Measurements from ENCODE around the gene RSPH4A. TPM values are rescaled to one million over a fixed set of nuclear protein-coding genes. Genes with fewer than 3 reads are reported as not detected.
A peak's percentile ranks its signal among the peaks of the same experiment; 100 is the strongest.

RSPH4A gene
- total and polyA plus RNA-seq, 4 experiments from 2014 or later, result 0.39 to 0.44 TPM; not detected in 2

DNA sequence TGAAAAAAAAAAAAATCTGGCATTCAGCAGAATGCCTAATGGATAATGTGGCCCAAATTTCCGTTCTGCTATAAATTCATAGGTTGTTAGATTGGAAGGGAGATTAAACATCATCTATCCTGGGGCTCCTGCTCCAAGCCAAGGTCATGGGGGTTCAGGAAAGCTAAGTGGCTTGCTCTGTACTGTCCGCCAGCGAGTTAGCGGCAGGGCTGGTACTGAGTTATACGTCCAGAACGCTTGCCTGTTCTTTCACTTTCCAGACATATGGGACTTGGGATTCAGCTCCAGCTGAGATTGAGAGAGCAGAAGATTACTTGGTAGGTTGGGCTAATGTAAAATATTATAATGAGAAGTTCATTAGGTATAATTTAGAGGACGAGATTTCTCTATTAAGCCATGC lies 44.1 kb upstream of the RSPH4A start:
- H3K27ac ChIP-seq (ENCODE audit: low read depth, low read length), result peak overlapping the region; percentile 96
- H3K4me1 Mint-ChIP-seq, result peaks cover 29 to 66% (median 47%) of the 10 kb centered on the region in 4 donors
- no peaks in the 10 kb centered on the region for H3K9me3 ChIP-seq (ENCODE audit: control insufficient read depth in 1 of 2, low read length in 2 of 2)
- H3K27me3 ChIP-seq (ENCODE audit: insufficient read depth, low read length), result no peaks in the 10 kb centered on the region
- CTCF ChIA-PET (ENCODE audit: partially characterized antibody), result interaction anchor here (1.2 to 3.8 kb wide), 10 partner anchors 9 to 317 kb away, joined by 3 to 31 read pairs (median 5); partner anchors contain the start of gene ZUP1
- DNase-seq, result peak in 1 of 5 donors; percentile 6
- H3K27me3 Mint-ChIP-seq, result no peaks in the 10 kb centered on the region
- H3K4me3 ChIP-seq (ENCODE audit: low read length in 2 of 2), result peak overlapping the region; percentile 67 to 76
- peaks cover 4% of the 10 kb centered on the region for H3K36me3 ChIP-seq (ENCODE audit: insufficient read depth, low read length)
- intact Hi-C loops (cut with micrococcal nuclease), result no loop called here
- H3K9me3 Mint-ChIP-seq, result no peaks in the 10 kb centered on the region
- H3K36me3 Mint-ChIP-seq, result peaks cover 19 to 41% of the 10 kb centered on the region in 2 donors
- POLR2A ChIA-PET (ENCODE audit: partially characterized antibody), result interaction anchor here (0.7 to 5.6 kb wide), 13 partner anchors 10 to 471 kb away, joined by 3 to 114 read pairs (median 6); partner anchors contain the start of genes CALHM4, KPNA5, NT5DC1 and TSPYL1
- peaks cover 49% of the 10 kb centered on the region for H3K4me1 ChIP-seq (ENCODE audit: insufficient read depth, low read length)
- peak overlapping the region; percentile 98 to 99 (median 99) for H3K4me3 Mint-ChIP-seq
- H3K27ac Mint-ChIP-seq, result peak overlapping the region; percentile 98 to 100 (median 99)

DNA sequence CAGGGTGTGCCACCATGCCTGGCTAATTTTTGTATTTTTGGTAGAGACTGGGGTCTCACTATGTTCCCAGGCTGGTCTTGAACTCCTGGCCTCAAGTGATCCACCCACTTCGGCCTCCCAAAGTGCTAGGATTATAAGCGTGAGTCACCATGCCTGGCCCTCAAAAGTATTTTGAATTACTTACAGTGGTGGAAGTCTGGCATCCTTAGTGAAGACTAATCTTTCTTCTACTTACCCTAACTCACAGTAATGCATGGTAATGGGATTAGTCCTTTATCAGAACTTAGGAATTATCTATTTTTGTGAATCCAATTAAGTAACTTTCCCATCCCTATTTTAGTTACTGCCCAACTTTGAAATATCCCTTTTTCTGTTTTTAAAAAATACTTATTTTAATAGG lies 41.1 kb upstream of the RSPH4A start:
- H3K27me3 ChIP-seq (ENCODE audit: insufficient read depth, low read length), result no peaks in the 10 kb centered on the region
- peaks cover 8% of the 10 kb centered on the region for H3K36me3 ChIP-seq (ENCODE audit: insufficient read depth, low read length)
- no peak for DNase-seq
- CTCF ChIA-PET (ENCODE audit: partially characterized antibody), result interaction anchor here (0.6 to 1.2 kb wide), 2 partner anchors 90 to 288 kb away, joined by 3 to 4 read pairs; no protein-coding TSS in a partner anchor
- H3K9me3 Mint-ChIP-seq, result no peaks in the 10 kb centered on the region
- H3K27ac ChIP-seq (ENCODE audit: low read depth, low read length), result no peak overlapping the region
- no peak overlapping the region for H3K27ac Mint-ChIP-seq
- peaks cover 47% of the 10 kb centered on the region for H3K4me1 ChIP-seq (ENCODE audit: insufficient read depth, low read length)
- peaks cover 33 to 60% of the 10 kb centered on the region in 2 donors for H3K36me3 Mint-ChIP-seq
- H3K9me3 ChIP-seq (ENCODE audit: control insufficient read depth in 1 of 2, low read length in 2 of 2), result no peaks in the 10 kb centered on the region
- H3K27me3 Mint-ChIP-seq, result no peaks in the 10 kb centered on the region
- POLR2A ChIA-PET (ENCODE audit: partially characterized antibody), result no interaction called here
- H3K4me1 Mint-ChIP-seq, result peaks cover 36 to 67% (median 51%) of the 10 kb centered on the region in 4 donors
- H3K4me3 ChIP-seq (ENCODE audit: low read length in 2 of 2), result no peak overlapping the region
- H3K4me3 Mint-ChIP-seq, result no peak overlapping the region
- intact Hi-C loops (cut with micrococcal nuclease), result no loop called here

DNA sequence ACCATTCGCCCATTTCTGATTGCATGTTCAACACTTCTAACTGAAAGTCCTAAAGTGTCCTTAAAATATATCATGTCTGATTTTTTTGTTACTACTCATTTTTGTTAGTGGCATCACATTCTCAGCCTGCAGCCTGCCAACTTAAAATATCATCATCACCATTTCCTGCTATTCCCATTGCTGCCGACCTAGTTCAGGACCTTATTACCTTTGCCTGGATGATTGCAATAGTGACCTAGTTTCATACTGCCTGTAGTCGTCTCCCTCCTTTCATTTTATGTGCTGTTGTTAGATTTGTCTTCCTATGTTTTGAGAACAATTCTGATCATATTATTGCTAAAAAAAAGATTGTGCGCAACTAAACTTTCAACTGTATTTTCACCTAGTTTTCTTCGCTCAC lies 38.8 kb upstream of the RSPH4A start:
- no peaks in the 10 kb centered on the region for H3K9me3 ChIP-seq (ENCODE audit: control insufficient read depth in 1 of 2, low read length in 2 of 2)
- H3K4me3 ChIP-seq (ENCODE audit: low read length in 2 of 2), result no peak overlapping the region
- CTCF ChIA-PET (ENCODE audit: partially characterized antibody), result no interaction called here
- peaks cover 11% of the 10 kb centered on the region for H3K36me3 ChIP-seq (ENCODE audit: insufficient read depth, low read length)
- peaks cover 36% of the 10 kb centered on the region for H3K4me1 ChIP-seq (ENCODE audit: insufficient read depth, low read length)
- POLR2A ChIA-PET (ENCODE audit: partially characterized antibody), result no interaction called here
- H3K27ac ChIP-seq (ENCODE audit: low read depth, low read length), result no peak overlapping the region
- H3K27me3 ChIP-seq (ENCODE audit: insufficient read depth, low read length), result no peaks in the 10 kb centered on the region
- Mint-ChIP-seq H3K27me3 (no peaks in the 10 kb centered on the region), H3K27ac (no peak overlapping the region), H3K36me3 (peaks cover 35 to 53% of the 10 kb centered on the region in 2 donors), H3K4me1 (peaks cover 30 to 48% (median 39%) of the 10 kb centered on the region in 4 donors), H3K9me3 (no peaks in the 10 kb centered on the region), H3K4me3 (no peak overlapping the region)
- intact Hi-C loops (cut with micrococcal nuclease), result no loop called here
- no peak for DNase-seq

DNA sequence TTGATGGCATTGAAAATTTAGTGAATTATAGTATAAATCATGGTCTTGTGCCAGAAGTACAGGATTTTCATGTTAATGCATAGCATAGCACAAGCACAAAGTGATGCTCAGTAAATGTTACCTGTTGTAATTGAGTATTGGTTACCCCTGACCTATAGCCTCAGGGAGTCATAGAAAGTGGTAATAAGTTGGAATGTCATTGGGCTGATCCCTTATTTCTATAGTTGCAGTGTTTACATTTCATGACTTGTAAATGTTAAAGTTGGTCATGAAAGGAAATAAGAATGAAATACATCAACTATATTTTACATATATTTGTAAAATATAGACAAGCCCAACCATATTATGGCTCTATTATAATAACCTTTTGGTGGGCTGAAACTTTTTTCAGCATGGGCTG lies 37.9 kb upstream of the RSPH4A start:
- no peak overlapping the region for H3K4me3 ChIP-seq (ENCODE audit: low read length in 2 of 2)
- peaks cover 24 to 41% (median 33%) of the 10 kb centered on the region in 4 donors for H3K4me1 Mint-ChIP-seq
- POLR2A ChIA-PET (ENCODE audit: partially characterized antibody), result no interaction called here
- peaks cover 11% of the 10 kb centered on the region for H3K36me3 ChIP-seq (ENCODE audit: insufficient read depth, low read length)
- no peak overlapping the region for H3K27ac ChIP-seq (ENCODE audit: low read depth, low read length)
- H3K9me3 Mint-ChIP-seq, result no peaks in the 10 kb centered on the region
- intact Hi-C loops (cut with micrococcal nuclease), result no loop called here
- no peak overlapping the region for H3K4me3 Mint-ChIP-seq
- H3K4me1 ChIP-seq (ENCODE audit: insufficient read depth, low read length), result peaks cover 27% of the 10 kb centered on the region
- no peaks in the 10 kb centered on the region for H3K27me3 Mint-ChIP-seq
- peaks cover 41 to 55% of the 10 kb centered on the region in 2 donors for H3K36me3 Mint-ChIP-seq
- no peaks in the 10 kb centered on the region for H3K27me3 ChIP-seq (ENCODE audit: insufficient read depth, low read length)
- no peaks in the 10 kb centered on the region for H3K9me3 ChIP-seq (ENCODE audit: control insufficient read depth in 1 of 2, low read length in 2 of 2)
- DNase-seq, result no peak
- CTCF ChIA-PET (ENCODE audit: partially characterized antibody), result no interaction called here
- H3K27ac Mint-ChIP-seq, result no peak overlapping the region

DNA sequence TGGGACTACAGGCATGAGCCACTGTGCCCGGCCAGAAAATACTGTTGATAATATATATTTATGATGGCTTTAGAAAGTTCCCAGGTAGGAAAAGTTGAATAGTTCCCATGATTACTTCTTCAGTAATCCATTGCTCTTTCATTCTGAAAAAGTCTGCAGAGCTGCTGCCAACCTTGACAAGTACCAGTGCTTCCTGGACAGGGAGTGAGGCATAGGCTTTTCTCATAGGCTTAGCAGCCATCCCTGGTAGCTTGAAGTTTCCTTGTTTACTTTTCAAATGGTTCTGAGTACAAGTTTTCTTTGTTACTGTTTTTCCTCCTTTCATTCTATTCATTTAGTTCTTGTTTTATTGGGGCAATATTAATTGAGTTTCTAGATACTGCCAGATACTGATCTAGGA lies 37.1 kb upstream of the RSPH4A start:
- no peaks in the 10 kb centered on the region for H3K27me3 ChIP-seq (ENCODE audit: insufficient read depth, low read length)
- H3K4me1 Mint-ChIP-seq, result peaks cover 19 to 33% (median 27%) of the 10 kb centered on the region in 4 donors
- no peaks in the 10 kb centered on the region for H3K27me3 Mint-ChIP-seq
- intact Hi-C loops (cut with micrococcal nuclease), result no loop called here
- peaks cover 19% of the 10 kb centered on the region for H3K4me1 ChIP-seq (ENCODE audit: insufficient read depth, low read length)
- no peak for DNase-seq
- no peaks in the 10 kb centered on the region for H3K9me3 Mint-ChIP-seq
- H3K4me3 ChIP-seq (ENCODE audit: low read length in 2 of 2), result no peak overlapping the region
- CTCF ChIA-PET (ENCODE audit: partially characterized antibody), result interaction anchor here (0.9 to 1.1 kb wide), 2 partner anchors 18 to 44 kb away, joined by 3 to 5 read pairs; no protein-coding TSS in a partner anchor
- POLR2A ChIA-PET (ENCODE audit: partially characterized antibody), result interaction anchor here (0.8 kb wide), 1 partner anchor 8 kb away, joined by 5 read pairs; the partner anchor contains the start of gene RWDD1
- H3K27ac Mint-ChIP-seq, result peak overlapping the region in 1 of 7 donors; percentile 4
- H3K36me3 Mint-ChIP-seq, result peaks cover 42 to 53% of the 10 kb centered on the region in 2 donors
- H3K36me3 ChIP-seq (ENCODE audit: insufficient read depth, low read length), result peaks cover 11% of the 10 kb centered on the region
- no peak overlapping the region for H3K27ac ChIP-seq (ENCODE audit: low read depth, low read length)
- H3K4me3 Mint-ChIP-seq, result no peak overlapping the region
- no peaks in the 10 kb centered on the region for H3K9me3 ChIP-seq (ENCODE audit: control insufficient read depth in 1 of 2, low read length in 2 of 2)

DNA sequence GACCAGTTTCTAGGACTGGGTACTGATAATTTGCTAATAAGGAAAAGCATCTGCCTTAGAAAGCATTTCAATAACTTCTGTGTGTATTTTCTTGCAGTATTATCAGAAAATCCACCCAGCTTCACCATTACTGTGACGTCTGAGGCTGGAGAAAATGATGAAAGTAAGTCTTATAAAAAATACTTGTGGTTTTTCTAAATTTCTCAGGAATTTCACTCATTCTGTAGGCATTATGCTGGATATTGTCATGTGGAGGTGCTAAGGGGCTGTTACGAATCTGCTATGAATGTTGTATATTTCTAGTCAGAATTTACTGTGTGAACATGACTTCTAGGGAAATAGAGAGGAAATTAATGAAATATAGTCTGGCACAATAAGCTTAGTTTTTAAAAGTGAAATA lies 36.1 kb upstream of the RSPH4A start:
- no peaks in the 10 kb centered on the region for H3K9me3 Mint-ChIP-seq
- Histone ChIP-seq H3K9me3 (ENCODE audit: control insufficient read depth in 1 of 2, low read length in 2 of 2) (no peaks in the 10 kb centered on the region), H3K4me1 (ENCODE audit: insufficient read depth, low read length) (peaks cover 15% of the 10 kb centered on the region), H3K27me3 (ENCODE audit: insufficient read depth, low read length) (no peaks in the 10 kb centered on the region), H3K4me3 (ENCODE audit: low read length in 2 of 2) (no peak overlapping the region), H3K36me3 (ENCODE audit: insufficient read depth, low read length) (peaks cover 18% of the 10 kb centered on the region), H3K27ac (ENCODE audit: low read depth, low read length) (no peak overlapping the region)
- peaks cover 18 to 28% (median 24%) of the 10 kb centered on the region in 4 donors for H3K4me1 Mint-ChIP-seq
- DNase-seq, result no peak
- ChIA-PET CTCF (ENCODE audit: partially characterized antibody) (interaction anchor here (1.1 to 1.4 kb wide), 2 partner anchors 8 to 19 kb away, joined by 5 read pairs; partner anchors contain the start of gene RWDD1), POLR2A (ENCODE audit: partially characterized antibody) (interaction anchor here (0.8 kb wide), 1 partner anchor 9 kb away, joined by 5 read pairs; the partner anchor contains the start of gene RWDD1)
- no peaks in the 10 kb centered on the region for H3K27me3 Mint-ChIP-seq
- H3K27ac Mint-ChIP-seq, result peak overlapping the region in 3 of 7 donors; percentile 2 to 32 (median 25)
- H3K36me3 Mint-ChIP-seq, result peaks cover 48 to 59% of the 10 kb centered on the region in 2 donors
- H3K4me3 Mint-ChIP-seq, result no peak overlapping the region
- intact Hi-C loops (cut with micrococcal nuclease), result no loop called here

DNA sequence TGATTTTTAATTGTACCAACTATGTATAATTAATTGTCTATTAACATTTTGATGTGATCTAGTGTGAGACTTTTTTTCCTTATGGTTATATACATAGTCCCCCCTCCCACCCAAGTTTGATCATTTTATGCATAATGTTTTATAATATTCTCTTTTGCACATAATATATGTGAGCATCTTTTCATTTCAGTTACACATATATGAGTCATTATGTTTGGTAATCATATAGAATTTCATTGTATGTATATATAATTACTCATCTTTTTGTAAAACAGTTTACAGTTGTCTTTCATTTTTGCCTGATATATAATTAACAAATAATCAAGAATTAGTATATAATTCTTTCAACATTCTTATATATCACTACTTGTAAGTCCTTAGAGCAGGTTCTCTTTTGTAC lies 30.0 kb upstream of the RSPH4A start:
- intact Hi-C loops (cut with micrococcal nuclease), result no loop called here
- H3K36me3 ChIP-seq (ENCODE audit: insufficient read depth, low read length), result peaks cover 30% of the 10 kb centered on the region
- CTCF ChIA-PET (ENCODE audit: partially characterized antibody), result no interaction called here

More for the DNA sequence above, 30.0 kb upstream of the RSPH4A start:
- H3K9me3 ChIP-seq (ENCODE audit: control insufficient read depth in 1 of 2, low read length in 2 of 2), result no peaks in the 10 kb centered on the region
- H3K4me1 ChIP-seq (ENCODE audit: insufficient read depth, low read length), result no peaks in the 10 kb centered on the region
- no peak overlapping the region for H3K27ac ChIP-seq (ENCODE audit: low read depth, low read length)
- H3K9me3 Mint-ChIP-seq, result no peaks in the 10 kb centered on the region
- no peak for DNase-seq
- H3K27ac Mint-ChIP-seq, result no peak overlapping the region
- no peaks in the 10 kb centered on the region for H3K27me3 Mint-ChIP-seq
- H3K4me3 ChIP-seq (ENCODE audit: low read length in 2 of 2), result no peak overlapping the region
- no peaks in the 10 kb centered on the region for H3K27me3 ChIP-seq (ENCODE audit: insufficient read depth, low read length)
- H3K4me1 Mint-ChIP-seq, result peaks cover 0 to 4% (median under 1%) of the 10 kb centered on the region in 4 donors
- POLR2A ChIA-PET (ENCODE audit: partially characterized antibody), result no interaction called here
- H3K4me3 Mint-ChIP-seq, result no peak overlapping the region
- peaks cover 49 to 61% of the 10 kb centered on the region in 2 donors for H3K36me3 Mint-ChIP-seq

Data from CD4-positive, alpha-beta memory T cell (primary cell).